Renal cortex interstitium (tissue), 15 donors: ENCODE data around the gene DGAT2. TPM values are rescaled to one million over a fixed set of nuclear protein-coding genes. Genes with fewer than 3 reads are reported as not detected.

ENCODE experiments used
- DNase-seq, 11 donors: peaks; one replicate each; pipeline ENCODE4 v3.0.0-alpha.2; 2013; ENCODE audit warnings: low read depth in 9 of 11, low spot score in 4 of 11; ENCODE audit errors: extremely low read depth in 1 of 11
- long read RNA-seq, 16 experiments: transcript quantifications; one replicate each; lab custom pipeline, GENCODE V29; 2026
- polyA plus RNA-seq, 3 donors: library from polyadenylated mRNA; unstranded; fragments of 120-200 nt; gene quantifications; one replicate each; pipeline ENCODE4 v1.2.1, GENCODE V29; 2013; ENCODE audit not compliant: insufficient read length in 3 of 3

Gene DGAT2
- 1 to 10 TPM; 3.7 to 4.3 (median 3.9) TPM for polyA plus RNA-seq
- long read RNA-seq, donor 1, full-length matches to known transcripts = 1 of 1 reads
- long read RNA-seq, donor 1, partial matches to known transcripts = 0 of 1 reads
- long read RNA-seq, donor 1, other reads (novel, unspliced or antisense) = 0 of 1 reads
- long read RNA-seq, donor 2, partial matches to known transcripts = 0 of 1 reads
- long read RNA-seq, donor 2, other reads (novel, unspliced or antisense) = 0 of 1 reads
- long read RNA-seq, donor 3, partial matches to known transcripts = 0 of 5 reads
- long read RNA-seq, donor 3, other reads (novel, unspliced or antisense) = 0 of 5 reads
- long read RNA-seq, donor 4, partial matches to known transcripts = 0 of 1 reads
- long read RNA-seq, donor 4, other reads (novel, unspliced or antisense) = 0 of 1 reads
- long read RNA-seq, donor 5 = 0 reads
- long read RNA-seq, donor 6, partial matches to known transcripts = 0 of 1 reads
- long read RNA-seq, donor 6, other reads (novel, unspliced or antisense) = 0 of 1 reads
- long read RNA-seq, donor 7, partial matches to known transcripts = 0 of 2 reads
- long read RNA-seq, donor 7, other reads (novel, unspliced or antisense) = 0 of 2 reads
- long read RNA-seq, donor 8, transcript DGAT2-201 (8 exons, 2,453 nt) = major isoform, 5 of 5 reads
- long read RNA-seq, donor 8, partial matches to known transcripts = 0 of 5 reads
- long read RNA-seq, donor 8, other reads (novel, unspliced or antisense) = 0 of 5 reads
- long read RNA-seq, donor 9 = 0 reads
- long read RNA-seq, donor 10, partial matches to known transcripts = 0 of 3 reads
- long read RNA-seq, donor 10, other reads (novel, unspliced or antisense) = 0 of 3 reads
- long read RNA-seq, donor 11 = 0 reads
- long read RNA-seq, donor 12, partial matches to known transcripts = 0 of 1 reads
- long read RNA-seq, donor 12, other reads (novel, unspliced or antisense) = 0 of 1 reads
- long read RNA-seq, donor 13 = 0 reads
- long read RNA-seq, donor 14, partial matches to known transcripts = 0 of 1 reads
- long read RNA-seq, donor 14, other reads (novel, unspliced or antisense) = 0 of 1 reads
- long read RNA-seq, donor 15, partial matches to known transcripts = 0 of 2 reads
- long read RNA-seq, donor 15, other reads (novel, unspliced or antisense) = 0 of 2 reads
- long read RNA-seq, donor 16, partial matches to known transcripts = 0 of 4 reads
- long read RNA-seq, donor 16, other reads (novel, unspliced or antisense) = 0 of 4 reads

GRCh38 chr11:75768112-75768908 is at the start of gene DGAT2:
Gene DGAT2 (plus strand): TSS chr11:75768778. CDS start chr11:75768992, 214 bp downstream.
- DNase-seq = peak; percentile 45 to 74 (median 67)

- DNase-seq = no peak
Measured at GRCh38 chr11:75719340-75720239, 49.0 kb upstream of the DGAT2 start.

- DNase-seq = no peak
Measured at GRCh38 chr11:75720639-75721038, 47.9 kb upstream of the DGAT2 start.

- no peak for DNase-seq
Measured at GRCh38 chr11:75721852-75722668, 46.5 kb upstream of the DGAT2 start.

- no peak for DNase-seq
Measured at GRCh38 chr11:75722669-75723042, 45.9 kb upstream of the DGAT2 start.

GRCh38 chr11:75725547-75726320 is 42.8 kb upstream of the DGAT2 start:
- no peak for DNase-seq

- no peak for DNase-seq
Measured at GRCh38 chr11:75728992-75729391, 39.6 kb upstream of the DGAT2 start.

GRCh38 chr11:75731095-75731494 is 37.5 kb upstream of the DGAT2 start:
- no peak for DNase-seq

- DNase-seq = no peak
Measured at GRCh38 chr11:75733071-75733430, 35.5 kb upstream of the DGAT2 start.

- DNase-seq = peak in 1 of 11 donors; percentile 22
Measured at GRCh38 chr11:75733431-75734107, 35.0 kb upstream of the DGAT2 start.

GRCh38 chr11:75734491-75735180 is 33.9 kb upstream of the DGAT2 start:
- DNase-seq = no peak

GRCh38 chr11:75735181-75735845 is 33.3 kb upstream of the DGAT2 start:
- no peak for DNase-seq

- DNase-seq = no peak
Measured at GRCh38 chr11:75737314-75737713, 31.3 kb upstream of the DGAT2 start.

- no peak for DNase-seq
Measured at GRCh38 chr11:75740681-75741080, 27.9 kb upstream of the DGAT2 start.
